HEK293 (cell line): ENCODE measurements around the gene CCNA2.

Source experiments
- CTCF ChIA-PET: fragments of 350-600 bp; formaldehyde crosslinking; extraction: SDS; loops from one replicate; lab custom pipeline; 2021; ENCODE audit warnings: antibody characterized with exemption; lab: Yijun Ruan, JAX
- POLR2A ChIA-PET: fragments of 300-600 bp; formaldehyde crosslinking; extraction: SDS; loops from one replicate; lab custom pipeline; 2020; ENCODE audit warnings: antibody characterized with exemption, inconsistent platforms; lab: Yijun Ruan, JAX
- H3K27ac ChIP-seq: fragments of 200-500 bp; sonication (Bioruptor generic); 2 replicates; pipeline ENCODE4 v1.5.1; 2014; ENCODE audit warnings: low read depth, low read length, control low read depth, inconsistent platforms; ENCODE audit errors: extremely low read depth
- H3K36me3 ChIP-seq, 2 experiments: fragments of 200-500 bp in 1 of 2; sonication (Bioruptor generic) in 1 of 2; 1 replicate in 1 of 2; 2 replicates in 1 of 2; pipeline ENCODE4 v1.5.1; 2014 to 2017; ENCODE audit warnings: inconsistent platforms in 2 of 2, low read length in 2 of 2; ENCODE audit not compliant: control insufficient read depth in 2 of 2, insufficient read depth in 1 of 2
- H3K4me1 ChIP-seq: fragments of 200-500 bp; sonication (Bioruptor generic); 2 replicates; pipeline ENCODE4 v1.5.1; 2014; ENCODE audit warnings: mild to moderate bottlenecking, low read length, inconsistent platforms; ENCODE audit not compliant: control insufficient read depth, insufficient read depth
- H3K4me3 ChIP-seq: 2 replicates; pipeline ENCODE4 v1.5.1; 2011; ENCODE audit warnings: low read depth, mild to moderate bottlenecking, control low read depth, low read length, moderate library complexity
- H3K9me3 ChIP-seq: fragments of 200-500 bp; sonication (Bioruptor generic); 2 replicates; pipeline ENCODE4 v1.5.1; 2014; ENCODE audit warnings: low read depth, low read length, inconsistent platforms; ENCODE audit not compliant: control insufficient read depth, insufficient read depth
- SP2 ChIP-seq: fragments of 450-650 bp; formaldehyde crosslinking; IDR thresholded peaks from 2 replicates; pipeline ENCODE4 v1.5.1; 2016; ENCODE audit warnings: missing biosample characterization, missing genetic modification characterization
- ZNF335 ChIP-seq: fragments of 450-650 bp; formaldehyde crosslinking; conservative IDR thresholded peaks from 2 replicates; pipeline ENCODE4 v1.5.1; 2016; ENCODE audit warnings: missing biosample characterization, missing genetic modification characterization
- ZNF677 ChIP-seq: fragments of 450-650 bp; IDR thresholded peaks from 2 replicates; pipeline ENCODE4 v1.5.0; 2018; ENCODE audit warnings: missing biosample characterization, mild to moderate bottlenecking, missing genetic modification characterization, moderate library complexity
- ZNF843 ChIP-seq: fragments of 450-650 bp; formaldehyde crosslinking; IDR thresholded peaks from 2 replicates; pipeline ENCODE4 v1.5.1; 2016; ENCODE audit warnings: missing biosample characterization, missing genetic modification characterization
- TF ChIP-seq, protein P1 (sequence below): fragments of 450-650 bp; formaldehyde crosslinking; IDR thresholded peaks from 2 replicates; pipeline ENCODE4 v1.5.1; 2016; ENCODE audit warnings: missing biosample characterization, missing genetic modification characterization

CCNA2 gene

DNA sequence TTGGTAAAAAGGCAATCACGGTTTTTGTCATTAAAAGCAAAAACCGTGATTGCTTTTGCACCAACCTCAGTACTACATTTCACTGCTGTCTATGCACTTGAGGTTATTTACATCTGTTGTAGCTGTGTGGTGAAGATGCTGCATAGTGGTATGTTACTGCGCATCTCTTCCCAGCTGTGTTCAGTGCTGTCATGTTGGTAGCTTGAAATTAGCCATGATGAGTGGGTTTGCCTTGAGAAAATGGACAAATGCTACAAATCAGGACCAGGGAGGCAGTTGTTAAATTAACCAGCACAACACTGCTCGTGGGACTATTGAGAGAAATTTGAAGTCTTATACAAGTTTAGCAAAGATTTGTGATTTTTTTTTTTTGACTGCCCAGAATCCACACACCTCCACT is 56.5 kb downstream of the CCNA2 start:
- Histone ChIP-seq H3K9me3 (no peaks in the 10 kb centered on the region), H3K27ac (no peak overlapping the region), H3K36me3 (no peaks in the 10 kb centered on the region), H3K4me1 (no peaks in the 10 kb centered on the region), H3K4me3 (no peak overlapping the region)
- TF ChIP-seq ZNF843 (tag by site-specific recombination) = no peak
- no peak for TF ChIP-seq ZNF335 (tag by site-specific recombination)
- TF ChIP-seq ZNF677 (tag by site-specific recombination) = no peak
- TF ChIP-seq SP2 = no peak
- TF ChIP-seq, protein P1, sequence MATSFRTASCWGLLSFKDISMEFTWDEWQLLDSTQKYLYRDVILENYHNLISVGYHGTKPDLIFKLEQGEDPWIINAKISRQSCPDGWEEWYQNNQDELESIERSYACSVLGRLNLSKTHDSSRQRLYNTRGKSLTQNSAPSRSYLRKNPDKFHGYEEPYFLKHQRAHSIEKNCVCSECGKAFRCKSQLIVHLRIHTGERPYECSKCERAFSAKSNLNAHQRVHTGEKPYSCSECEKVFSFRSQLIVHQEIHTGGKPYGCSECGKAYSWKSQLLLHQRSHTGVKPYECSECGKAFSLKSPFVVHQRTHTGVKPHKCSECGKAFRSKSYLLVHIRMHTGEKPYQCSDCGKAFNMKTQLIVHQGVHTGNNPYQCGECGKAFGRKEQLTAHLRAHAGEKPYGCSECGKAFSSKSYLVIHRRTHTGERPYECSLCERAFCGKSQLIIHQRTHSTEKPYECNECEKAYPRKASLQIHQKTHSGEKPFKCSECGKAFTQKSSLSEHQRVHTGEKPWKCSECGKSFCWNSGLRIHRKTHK (tag by site-specific recombination) = no peak
- CTCF ChIA-PET = no interaction called here
- POLR2A ChIA-PET = no interaction called here
